Ectodermal cell (in vitro differentiated cells): ENCODE measurements around the gene SEC22A.

ENCODE experiments used
- H3K27ac ChIP-seq: 2 replicates; pipeline ENCODE4 v1.7.0; 2013; ENCODE audit warnings: mild to moderate bottlenecking, low read depth, low read length; ENCODE audit not compliant: insufficient read depth, poor library complexity, severe bottlenecking
- H3K27me3 ChIP-seq: 2 replicates; pipeline ENCODE4 v1.7.0; 2013; ENCODE audit warnings: mild to moderate bottlenecking, low read length; ENCODE audit not compliant: insufficient read depth, control insufficient read depth, poor library complexity, severe bottlenecking
- H3K36me3 ChIP-seq: one replicate; pipeline ENCODE4 v1.7.0; 2013; ENCODE audit warnings: low read length; ENCODE audit not compliant: control insufficient read depth, insufficient read depth
- H3K4me1 ChIP-seq: one replicate; pipeline ENCODE4 v1.7.0; 2013; ENCODE audit warnings: low read length; ENCODE audit not compliant: control insufficient read depth, insufficient read depth
- H3K4me3 ChIP-seq: 2 replicates; pipeline ENCODE4 v1.7.0; 2013; ENCODE audit warnings: low read depth, low read length, control low read depth; ENCODE audit not compliant: insufficient read depth
- H3K9me3 ChIP-seq: 2 replicates; pipeline ENCODE4 v1.7.0; 2013; ENCODE audit warnings: mild to moderate bottlenecking, low read length, moderate library complexity; ENCODE audit not compliant: control insufficient read depth
- WGBS, 2 experiments: methylation state at CpG; one replicate each; pipeline ENCODE4 v1.1.7; 2013; ENCODE audit warnings: missing lambda C conversion rate in 2 of 2; 5-methylcytosine and 5-hydroxymethylcytosine counted together

The SEC22A gene

GRCh38 chr3:123285479-123285878, 83.7 kb downstream of the SEC22A start:
- H3K27ac ChIP-seq = no peak overlapping the region
- WGBS, 2 experiments = 91 to 92% methylated on average over 4 of the region's 4 CpGs

GRCh38 chr3:123285931-123286307, 84.2 kb downstream of the SEC22A start:
- H3K27me3 ChIP-seq = no peaks in the 10 kb centered on the region
- no peak overlapping the region for H3K4me3 ChIP-seq
- no peaks in the 10 kb centered on the region for H3K4me1 ChIP-seq
- 84 to 88% methylated on average over 4 of the region's 4 CpGs for WGBS, 2 experiments
- H3K9me3 ChIP-seq = no peaks in the 10 kb centered on the region
- H3K36me3 ChIP-seq = no peaks in the 10 kb centered on the region
- H3K27ac ChIP-seq = no peak overlapping the region

More at GRCh38 chr3:123285479-123285878, 83.7 kb downstream of the SEC22A start:
- no peak overlapping the region for H3K4me3 ChIP-seq
- H3K27me3 ChIP-seq = no peaks in the 10 kb centered on the region
- no peaks in the 10 kb centered on the region for H3K9me3 ChIP-seq
- no peaks in the 10 kb centered on the region for H3K36me3 ChIP-seq
- no peaks in the 10 kb centered on the region for H3K4me1 ChIP-seq

GRCh38 chr3:123286308-123287023, 84.7 kb downstream of the SEC22A start:
- Histone ChIP-seq H3K4me3 (no peak overlapping the region), H3K9me3 (no peaks in the 10 kb centered on the region), H3K27me3 (no peaks in the 10 kb centered on the region), H3K27ac (no peak overlapping the region), H3K36me3 (no peaks in the 10 kb centered on the region), H3K4me1 (no peaks in the 10 kb centered on the region)
- 81 to 83% methylated on average over 16 of the region's 16 CpGs for WGBS, 2 experiments

DNA sequence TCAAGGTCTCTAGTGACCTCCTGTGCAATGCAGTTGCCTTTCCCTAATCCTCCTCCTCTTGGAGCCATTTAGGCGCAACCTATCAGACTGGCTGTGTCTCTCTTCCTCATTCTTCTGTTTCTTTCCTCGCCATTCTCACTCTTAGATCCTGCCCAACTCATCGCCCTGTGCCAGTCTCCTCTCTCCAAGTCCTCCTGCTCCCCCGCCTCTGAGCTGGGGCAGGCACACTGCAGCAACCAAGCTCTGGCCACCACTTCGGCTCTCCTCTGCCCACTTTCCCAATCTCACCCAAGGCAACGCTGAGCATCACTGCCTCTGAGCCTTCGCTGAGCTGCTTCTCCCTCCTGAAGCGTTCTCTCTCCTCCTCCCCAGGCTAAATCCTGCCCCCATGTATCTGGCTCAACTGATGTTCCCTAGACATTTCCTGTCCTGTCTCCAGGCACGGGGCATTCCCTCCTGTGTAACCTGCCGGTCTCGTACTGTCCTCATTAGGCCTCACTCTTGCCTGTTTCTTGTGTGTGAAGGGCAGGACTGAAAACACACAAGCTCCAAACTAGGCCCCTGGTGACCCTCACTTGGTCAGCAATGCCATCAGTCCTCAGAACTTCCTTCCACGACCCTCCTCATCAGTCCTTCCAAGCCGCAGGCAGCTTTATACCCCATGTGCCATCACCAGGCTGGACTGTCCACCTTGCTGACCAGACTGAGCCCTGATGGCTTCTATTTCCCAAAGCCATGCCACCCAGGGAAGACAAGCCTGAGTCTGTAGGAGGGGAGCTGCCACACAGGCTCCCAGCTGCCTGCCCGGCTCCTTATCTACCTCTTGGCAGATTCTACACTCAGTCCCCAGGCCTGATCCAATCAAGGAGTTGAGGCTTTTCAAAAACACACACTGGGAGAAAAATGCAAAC, 85.6 kb downstream of the SEC22A start:
- Histone ChIP-seq H3K36me3 (no peaks in the 10 kb centered on the region), H3K27ac (no peak overlapping the region), H3K9me3 (no peaks in the 10 kb centered on the region), H3K27me3 (no peaks in the 10 kb centered on the region), H3K4me1 (no peaks in the 10 kb centered on the region), H3K4me3 (no peak overlapping the region)
- WGBS, 2 experiments = 91 to 93% methylated on average over 14 of the region's 14 CpGs

GRCh38 chr3:123287962-123288302, 86.2 kb downstream of the SEC22A start:
- Histone ChIP-seq H3K36me3 (no peaks in the 10 kb centered on the region), H3K9me3 (no peaks in the 10 kb centered on the region), H3K4me3 (no peak overlapping the region), H3K27me3 (no peaks in the 10 kb centered on the region), H3K4me1 (no peaks in the 10 kb centered on the region), H3K27ac (no peak overlapping the region)
- WGBS, 2 experiments = 90 to 92% methylated on average over 6 of the region's 6 CpGs

- Histone ChIP-seq H3K9me3 (no peaks in the 10 kb centered on the region), H3K36me3 (no peaks in the 10 kb centered on the region), H3K27me3 (no peaks in the 10 kb centered on the region), H3K4me1 (no peaks in the 10 kb centered on the region), H3K4me3 (no peak overlapping the region), H3K27ac (no peak overlapping the region)
- 94 to 95% methylated on average over 20 of the region's 20 CpGs for WGBS, 2 experiments
These were observed 87.8 kb downstream of the SEC22A start for GRCh38 chr3:123289391-123290106.

GRCh38 chr3:123290107-123290930, 88.6 kb downstream of the SEC22A start:
- Histone ChIP-seq H3K4me1 (no peaks in the 10 kb centered on the region), H3K4me3 (no peak overlapping the region), H3K27ac (no peak overlapping the region), H3K9me3 (no peaks in the 10 kb centered on the region), H3K27me3 (no peaks in the 10 kb centered on the region), H3K36me3 (no peaks in the 10 kb centered on the region)
- WGBS, 2 experiments = 93 to 95% methylated on average over 13 of the region's 13 CpGs

GRCh38 chr3:123290962-123291361, 89.2 kb downstream of the SEC22A start:
- no peaks in the 10 kb centered on the region for H3K36me3 ChIP-seq
- H3K27me3 ChIP-seq = no peaks in the 10 kb centered on the region
- no peak overlapping the region for H3K4me3 ChIP-seq
- H3K4me1 ChIP-seq = no peaks in the 10 kb centered on the region
- 93% methylated on average over 23 of the region's 23 CpGs for WGBS, 2 experiments
- no peak overlapping the region for H3K27ac ChIP-seq
- H3K9me3 ChIP-seq = no peaks in the 10 kb centered on the region

DNA sequence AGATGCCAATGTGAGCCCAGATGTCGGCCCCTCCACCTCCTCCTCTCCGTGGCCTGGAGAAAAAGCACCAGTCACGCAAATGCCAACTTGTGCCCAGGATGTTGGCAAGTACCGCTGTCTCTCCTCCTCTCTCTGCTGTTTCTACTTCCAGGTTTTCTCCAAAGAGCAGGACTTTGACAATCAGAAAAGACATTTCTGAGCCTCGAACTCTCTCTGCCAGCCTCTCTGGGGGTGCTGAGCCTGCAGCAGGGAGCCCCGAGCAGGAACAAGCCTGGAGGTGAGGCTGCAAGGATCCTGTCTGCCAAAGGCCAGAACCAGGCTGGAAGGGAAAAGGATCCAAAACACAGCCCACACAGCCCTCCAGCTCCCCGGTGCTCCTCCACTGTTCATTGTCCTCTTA, 89.7 kb downstream of the SEC22A start:
- 82 to 85% methylated on average over 7 of the region's 7 CpGs for WGBS, 2 experiments
- Histone ChIP-seq H3K27ac (no peak overlapping the region), H3K27me3 (no peaks in the 10 kb centered on the region), H3K4me3 (no peak overlapping the region), H3K4me1 (no peaks in the 10 kb centered on the region), H3K9me3 (no peaks in the 10 kb centered on the region), H3K36me3 (no peaks in the 10 kb centered on the region)
